Measurements from ENCODE around the gene FCER2. TPM values are rescaled to one million over a fixed set of nuclear protein-coding genes. Genes with fewer than 3 reads are reported as not detected.

The FCER2 gene
- polyA plus RNA-seq, 3 donors = 1.1 to 4.1 (median 2.1) TPM

DNA sequence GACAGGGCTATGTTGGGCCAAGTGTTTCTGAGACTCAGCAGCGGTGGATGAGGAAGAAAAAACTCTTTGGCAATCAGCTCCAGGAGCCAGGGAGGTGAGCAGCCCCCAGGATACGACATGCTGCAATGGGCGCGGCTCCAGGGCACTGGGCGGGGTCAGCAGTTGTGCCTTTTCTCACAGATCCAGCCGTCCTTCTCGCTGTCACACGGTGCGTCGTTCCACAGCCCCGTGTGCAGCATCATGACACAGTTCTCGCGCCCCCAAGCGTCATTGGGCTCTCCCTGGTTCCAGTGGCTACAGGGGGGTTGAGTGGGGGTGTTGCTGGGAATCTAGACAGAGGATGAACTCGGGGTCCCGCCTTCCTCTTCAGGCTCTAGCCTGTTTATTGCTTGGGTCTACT is 27.3 kb upstream of the FCER2 start:
- Histone ChIP-seq H3K4me2 (replicated peaks; ENCODE audit: extremely low read depth, low read length, poor library complexity, severe bottlenecking) (peak overlapping the region; percentile 83), H3K79me2 (ENCODE audit: insufficient read depth, low read length) (no peaks in the 10 kb centered on the region), H3K9ac (ENCODE audit: insufficient read depth, low read length, poor library complexity, severe bottlenecking) (peak overlapping the region; percentile 51), H3K4me3 (replicated peaks in 1 of 3; ENCODE audit: low read depth in 2 of 3, low read length in 3 of 3) (peak overlapping the region in 2 of 3 experiments; percentile 34 to 71), H3K4me1 (ENCODE audit: control insufficient read depth in 1 of 2, insufficient read depth in 2 of 2, low read length in 2 of 2) (peaks cover 35 to 52% of the 10 kb centered on the region in 2 donors), H3K36me3 (replicated peaks in 1 of 2; ENCODE audit: control insufficient read depth in 1 of 2, insufficient read depth in 2 of 2, low read length in 2 of 2) (no peaks in the 10 kb centered on the region), H3K27me3 (ENCODE audit: control insufficient read depth in 2 of 2, insufficient read depth in 2 of 2, low read length in 2 of 2) (peaks cover 0 to 3% of the 10 kb centered on the region in 2 donors), H4K20me1 (ENCODE audit: insufficient read depth, low read length) (no peaks in the 10 kb centered on the region), H3K9me3 (replicated peaks in 1 of 2; ENCODE audit: control insufficient read depth in 1 of 2, insufficient read depth in 1 of 2, low read length in 2 of 2) (no peaks in the 10 kb centered on the region), H2AFZ (ENCODE audit: insufficient read depth, low read depth, low read length, poor library complexity, severe bottlenecking) (peak overlapping the region; percentile 87), H3K27ac (ENCODE audit: low read depth in 1 of 2, low read length in 2 of 2) (peak overlapping the region; percentile 1 to 42)
- Mint-ChIP-seq H3K9me3 (peaks cover 0 to 10% (median 1%) of the 10 kb centered on the region in 7 donors), H3K27me3 (ENCODE audit: low read depth in 3 of 3) (peaks cover 2 to 22% (median 16%) of the 10 kb centered on the region in 3 donors), H3K27ac (peak overlapping the region; percentile 26 to 83 (median 71)), H3K4me3 (peak overlapping the region; percentile 77 to 91), H3K4me1 (peaks cover 43% of the 10 kb centered on the region), H3K36me3 (peaks cover 0 to 13% of the 10 kb centered on the region in 2 donors)
- 3% methylated on average over 11 of the region's 16 CpGs for WGBS (ENCODE audit: insufficient coverage)
- DNase-seq = peak; percentile 46 to 79 (median 58)
- intact Hi-C loops (cut with micrococcal nuclease) = no loop called here
- TF ChIP-seq, protein P1, sequence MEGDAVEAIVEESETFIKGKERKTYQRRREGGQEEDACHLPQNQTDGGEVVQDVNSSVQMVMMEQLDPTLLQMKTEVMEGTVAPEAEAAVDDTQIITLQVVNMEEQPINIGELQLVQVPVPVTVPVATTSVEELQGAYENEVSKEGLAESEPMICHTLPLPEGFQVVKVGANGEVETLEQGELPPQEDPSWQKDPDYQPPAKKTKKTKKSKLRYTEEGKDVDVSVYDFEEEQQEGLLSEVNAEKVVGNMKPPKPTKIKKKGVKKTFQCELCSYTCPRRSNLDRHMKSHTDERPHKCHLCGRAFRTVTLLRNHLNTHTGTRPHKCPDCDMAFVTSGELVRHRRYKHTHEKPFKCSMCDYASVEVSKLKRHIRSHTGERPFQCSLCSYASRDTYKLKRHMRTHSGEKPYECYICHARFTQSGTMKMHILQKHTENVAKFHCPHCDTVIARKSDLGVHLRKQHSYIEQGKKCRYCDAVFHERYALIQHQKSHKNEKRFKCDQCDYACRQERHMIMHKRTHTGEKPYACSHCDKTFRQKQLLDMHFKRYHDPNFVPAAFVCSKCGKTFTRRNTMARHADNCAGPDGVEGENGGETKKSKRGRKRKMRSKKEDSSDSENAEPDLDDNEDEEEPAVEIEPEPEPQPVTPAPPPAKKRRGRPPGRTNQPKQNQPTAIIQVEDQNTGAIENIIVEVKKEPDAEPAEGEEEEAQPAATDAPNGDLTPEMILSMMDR (IDR thresholded peaks at IDR 0.05) = no peak

DNA sequence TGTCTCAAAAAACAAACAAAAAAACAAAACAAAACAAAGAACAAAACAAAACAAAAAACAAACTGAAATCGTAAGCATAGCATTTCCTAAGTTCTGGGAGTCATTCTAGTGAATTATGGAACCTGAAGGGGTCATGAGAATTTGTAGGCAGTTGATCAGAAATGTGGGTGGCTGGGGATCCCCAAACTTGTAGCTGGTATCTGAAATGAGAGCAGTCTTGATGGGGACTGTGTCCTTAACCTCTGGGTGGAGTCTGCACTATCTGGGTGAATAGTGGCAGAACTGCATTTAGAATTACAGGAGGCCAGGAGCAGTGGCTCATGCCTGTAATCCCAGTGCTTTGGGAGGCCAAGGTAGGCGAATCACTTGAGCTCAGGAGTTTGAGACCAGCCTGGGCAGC is 23.9 kb upstream of the FCER2 start:
- H3K36me3 Mint-ChIP-seq = peaks cover 0 to 13% of the 10 kb centered on the region in 2 donors
- no peaks in the 10 kb centered on the region for H3K79me2 ChIP-seq (ENCODE audit: insufficient read depth, low read length)
- no peaks in the 10 kb centered on the region for H4K20me1 ChIP-seq (ENCODE audit: insufficient read depth, low read length)
- H3K27ac ChIP-seq (ENCODE audit: low read depth in 1 of 2, low read length in 2 of 2) = no peak overlapping the region
- no peak for DNase-seq
- H3K27me3 Mint-ChIP-seq (ENCODE audit: low read depth in 3 of 3) = peaks cover 3 to 17% (median 11%) of the 10 kb centered on the region in 3 donors
- H3K4me3 Mint-ChIP-seq = no peak overlapping the region
- WGBS (ENCODE audit: insufficient coverage) = 100% methylated on average over 1 of the region's 2 CpGs
- H3K4me2 ChIP-seq (replicated peaks; ENCODE audit: extremely low read depth, low read length, poor library complexity, severe bottlenecking) = no peak overlapping the region
- H3K4me3 ChIP-seq (replicated peaks in 1 of 3; ENCODE audit: low read depth in 2 of 3, low read length in 3 of 3) = no peak overlapping the region
- H3K27ac Mint-ChIP-seq = no peak overlapping the region
- no peak overlapping the region for H3K9ac ChIP-seq (ENCODE audit: insufficient read depth, low read length, poor library complexity, severe bottlenecking)
- no peaks in the 10 kb centered on the region for H3K36me3 ChIP-seq (replicated peaks in 1 of 2; ENCODE audit: control insufficient read depth in 1 of 2, insufficient read depth in 2 of 2, low read length in 2 of 2)
- intact Hi-C loops (cut with micrococcal nuclease) = no loop called here
- H3K9me3 Mint-ChIP-seq = peaks cover 0 to 12% (median 1%) of the 10 kb centered on the region in 7 donors
- TF ChIP-seq, protein P1 (IDR thresholded peaks at IDR 0.05) = no peak
- peaks cover 0 to 3% of the 10 kb centered on the region in 2 donors for H3K27me3 ChIP-seq (ENCODE audit: control insufficient read depth in 2 of 2, insufficient read depth in 2 of 2, low read length in 2 of 2)
- peaks cover 34% of the 10 kb centered on the region for H3K4me1 Mint-ChIP-seq
- peaks cover 22 to 26% of the 10 kb centered on the region in 2 donors for H3K4me1 ChIP-seq (ENCODE audit: control insufficient read depth in 1 of 2, insufficient read depth in 2 of 2, low read length in 2 of 2)
- H2AFZ ChIP-seq (ENCODE audit: insufficient read depth, low read depth, low read length, poor library complexity, severe bottlenecking) = no peak overlapping the region
- no peaks in the 10 kb centered on the region for H3K9me3 ChIP-seq (replicated peaks in 1 of 2; ENCODE audit: control insufficient read depth in 1 of 2, insufficient read depth in 1 of 2, low read length in 2 of 2)
